ENCODE measurements around the gene PKN3. TPM values are rescaled to one million over a fixed set of nuclear protein-coding genes. Genes with fewer than 3 reads are reported as not detected.

PKN3 gene
- polyA plus RNA-seq, 1 donor from 2014 or later, result 0.06 TPM

GRCh38 chr9:128654481-128654880 is 47.8 kb upstream of the PKN3 start:
- no peaks in the 10 kb centered on the region for H4K20me1 ChIP-seq (ENCODE audit: insufficient read depth)
- H3K9me2 ChIP-seq (ENCODE audit: insufficient read depth, low read length), result no peaks in the 10 kb centered on the region
- H3F3A ChIP-seq (ENCODE audit: insufficient read depth, low read length, poor library complexity, severe bottlenecking), result peaks cover 3% of the 10 kb centered on the region
- no peaks in the 10 kb centered on the region for H3K36me3 ChIP-seq (ENCODE audit: insufficient read depth, low read length)
- H3K4me3 ChIP-seq (ENCODE audit: low read length), result no peak overlapping the region
- peaks cover 8% of the 10 kb centered on the region for H3K79me2 ChIP-seq (replicated peaks; ENCODE audit: insufficient read depth, low read length)
- no peaks in the 10 kb centered on the region for H3K27me3 ChIP-seq (ENCODE audit: insufficient read depth, low read depth, low read length)
- no peak overlapping the region for H3K27ac ChIP-seq (ENCODE audit: low read length)
- TF ChIP-seq EZH2 (IDR thresholded peaks at IDR 0.05; ENCODE audit: borderline replicate concordance, insufficient read depth, low read length, poor library complexity, severe bottlenecking) (no peak), EP300 (conservative IDR thresholded peaks at IDR 0.05; ENCODE audit: poor library complexity, severe bottlenecking) (no peak), SMC3 (conservative IDR thresholded peaks at IDR 0.05; ENCODE audit: poor library complexity) (no peak), REST (IDR thresholded peaks at IDR 0.05; ENCODE audit: borderline replicate concordance) (no peak), CTCF (IDR thresholded peaks at IDR 0.05; ENCODE audit: poor library complexity, severe bottlenecking) (no peak), MXI1 (conservative IDR thresholded peaks at IDR 0.05; ENCODE audit: poor library complexity, severe bottlenecking) (no peak), RAD21 (conservative IDR thresholded peaks at IDR 0.05) (no peak), TAF1 (IDR thresholded peaks at IDR 0.05; ENCODE audit: low read depth) (no peak), POLR2AphosphoS5 (IDR thresholded peaks at IDR 0.05) (no peak)
- H2AFZ ChIP-seq (ENCODE audit: low read depth, low read length), result no peak overlapping the region
- H3K4me2 ChIP-seq (ENCODE audit: low read length), result no peak overlapping the region
- no peak overlapping the region for H3K9ac ChIP-seq (ENCODE audit: low read length)
- H3K9me3 ChIP-seq (ENCODE audit: low read length), result no peaks in the 10 kb centered on the region

GRCh38 chr9:128656416-128657343 is 45.6 kb upstream of the PKN3 start, which contains the start of gene DYNC2I2:
DYNC2I2 (minus strand) TSS chr9:128656847; CDS start chr9:128656726, 121 bp downstream.
- H3K9ac ChIP-seq (ENCODE audit: low read length), result peak within 1 kb of the TSS; percentile 96
- peak; percentile 94 for TF ChIP-seq TAF1 (IDR thresholded peaks at IDR 0.05; ENCODE audit: low read depth)
- no peak for TF ChIP-seq EP300 (conservative IDR thresholded peaks at IDR 0.05; ENCODE audit: poor library complexity, severe bottlenecking)
- TF ChIP-seq REST (IDR thresholded peaks at IDR 0.05; ENCODE audit: borderline replicate concordance), result peak; percentile 74
- peak; percentile 58 for TF ChIP-seq POLR2AphosphoS5 (IDR thresholded peaks at IDR 0.05)
- no peak for TF ChIP-seq EZH2 (IDR thresholded peaks at IDR 0.05; ENCODE audit: borderline replicate concordance, insufficient read depth, low read length, poor library complexity, severe bottlenecking)
- peak; percentile 66 for TF ChIP-seq RAD21 (conservative IDR thresholded peaks at IDR 0.05)
- TF ChIP-seq MXI1 (conservative IDR thresholded peaks at IDR 0.05; ENCODE audit: poor library complexity, severe bottlenecking), result peak; percentile 89
- TF ChIP-seq SMC3 (conservative IDR thresholded peaks at IDR 0.05; ENCODE audit: poor library complexity), result peak; percentile 61
- peak; percentile 42 for TF ChIP-seq CTCF (IDR thresholded peaks at IDR 0.05; ENCODE audit: poor library complexity, severe bottlenecking)
- peaks cover 8% of the 10 kb centered on the region for H3K79me2 ChIP-seq (replicated peaks; ENCODE audit: insufficient read depth, low read length)

More at GRCh38 chr9:128656416-128657343, 45.6 kb upstream of the PKN3 start, which contains the start of gene DYNC2I2:
- Histone ChIP-seq H3K27me3 (ENCODE audit: insufficient read depth, low read depth, low read length) (no peaks in the 10 kb centered on the region), H3K4me3 (ENCODE audit: low read length) (peak within 1 kb of the TSS; percentile 74), H3K27ac (ENCODE audit: low read length) (peak within 1 kb of the TSS; percentile 99), H2AFZ (ENCODE audit: low read depth, low read length) (peak within 1 kb of the TSS; percentile 87), H3K36me3 (ENCODE audit: insufficient read depth, low read length) (no peaks in the 10 kb centered on the region), H3K9me2 (ENCODE audit: insufficient read depth, low read length) (no peaks in the 10 kb centered on the region), H3F3A (ENCODE audit: insufficient read depth, low read length, poor library complexity, severe bottlenecking) (peaks cover 3% of the 10 kb centered on the region), H4K20me1 (ENCODE audit: insufficient read depth) (no peaks in the 10 kb centered on the region), H3K9me3 (ENCODE audit: low read length) (no peaks in the 10 kb centered on the region), H3K4me2 (ENCODE audit: low read length) (peak within 1 kb of the TSS; percentile 71)
